ENCODE data around the gene NPTXR. TPM values are rescaled to one million over a fixed set of nuclear protein-coding genes. Genes with fewer than 3 reads are reported as not detected.

The NPTXR gene
- total and polyA plus RNA-seq, 4 donors, result 0.05 to 0.45 (median 0.16) TPM

GRCh38 chr22:38833061-38833460, 10.8 kb downstream of the NPTXR start:
- no peak for DNase-seq (ENCODE audit: low spot score)
- Histone ChIP-seq H3K4me1 (ENCODE audit: control insufficient read depth in 4 of 4, insufficient read depth in 4 of 4, low read length in 3 of 4) (no peaks in the 10 kb centered on the region), H3K27me3 (ENCODE audit: control insufficient read depth in 4 of 4, insufficient read depth in 4 of 4, low read length in 3 of 4) (no peaks in the 10 kb centered on the region), H3K9me3 (ENCODE audit: control insufficient read depth in 4 of 4, low read length in 3 of 4) (peaks cover 0 to 16% (median 4%) of the 10 kb centered on the region in 4 donors), H3K4me3 (ENCODE audit: low read depth in 1 of 3, low read length in 3 of 3) (no peak overlapping the region), H3K36me3 (ENCODE audit: control insufficient read depth in 4 of 4, insufficient read depth in 3 of 4, low read depth in 1 of 4, low read length in 3 of 4) (no peaks in the 10 kb centered on the region), H3K9ac (ENCODE audit: low read depth in 1 of 2, low read length in 2 of 2) (no peak overlapping the region), H3K27ac (ENCODE audit: low read depth in 1 of 2, low read length in 2 of 2) (no peak overlapping the region)
- 66% methylated on average over 3 of the region's 3 CpGs for WGBS
- TF ChIP-seq HNF4G (IDR thresholded peaks at IDR 0.05), result no peak
- no peak for TF ChIP-seq JUND (IDR thresholded peaks at IDR 0.05)

GRCh38 chr22:38832005-38832978, 11.5 kb downstream of the NPTXR start:
- no peak for TF ChIP-seq TAF1 (conservative IDR thresholded peaks at IDR 0.05)
- no peak for TF ChIP-seq RXRA (IDR thresholded peaks at IDR 0.05)
- no peak for TF ChIP-seq EGR1 (IDR thresholded peaks at IDR 0.05; ENCODE audit: low read depth in 2 of 2)
- TF ChIP-seq, protein P1, sequence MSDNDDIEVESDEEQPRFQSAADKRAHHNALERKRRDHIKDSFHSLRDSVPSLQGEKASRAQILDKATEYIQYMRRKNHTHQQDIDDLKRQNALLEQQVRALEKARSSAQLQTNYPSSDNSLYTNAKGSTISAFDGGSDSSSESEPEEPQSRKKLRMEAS (IDR thresholded peaks at IDR 0.05), result no peak
- no peak overlapping the region for H3K9ac ChIP-seq (ENCODE audit: low read depth in 1 of 2, low read length in 2 of 2)
- H3K9me3 ChIP-seq (ENCODE audit: control insufficient read depth in 4 of 4, low read length in 3 of 4), result peaks cover 0 to 16% (median 4%) of the 10 kb centered on the region in 4 donors
- H3K4me3 ChIP-seq (ENCODE audit: low read depth in 1 of 3, low read length in 3 of 3), result no peak overlapping the region
- DNase-seq (ENCODE audit: low spot score), result no peak
- no peaks in the 10 kb centered on the region for H3K4me1 ChIP-seq (ENCODE audit: control insufficient read depth in 4 of 4, insufficient read depth in 4 of 4, low read length in 3 of 4)
- H3K27me3 ChIP-seq (ENCODE audit: control insufficient read depth in 4 of 4, insufficient read depth in 4 of 4, low read length in 3 of 4), result no peaks in the 10 kb centered on the region
- no peak overlapping the region for H3K27ac ChIP-seq (ENCODE audit: low read depth in 1 of 2, low read length in 2 of 2)
- no peaks in the 10 kb centered on the region for H3K36me3 ChIP-seq (ENCODE audit: control insufficient read depth in 4 of 4, insufficient read depth in 3 of 4, low read depth in 1 of 4, low read length in 3 of 4)
- 81% methylated on average over 30 of the region's 30 CpGs for WGBS

DNA sequence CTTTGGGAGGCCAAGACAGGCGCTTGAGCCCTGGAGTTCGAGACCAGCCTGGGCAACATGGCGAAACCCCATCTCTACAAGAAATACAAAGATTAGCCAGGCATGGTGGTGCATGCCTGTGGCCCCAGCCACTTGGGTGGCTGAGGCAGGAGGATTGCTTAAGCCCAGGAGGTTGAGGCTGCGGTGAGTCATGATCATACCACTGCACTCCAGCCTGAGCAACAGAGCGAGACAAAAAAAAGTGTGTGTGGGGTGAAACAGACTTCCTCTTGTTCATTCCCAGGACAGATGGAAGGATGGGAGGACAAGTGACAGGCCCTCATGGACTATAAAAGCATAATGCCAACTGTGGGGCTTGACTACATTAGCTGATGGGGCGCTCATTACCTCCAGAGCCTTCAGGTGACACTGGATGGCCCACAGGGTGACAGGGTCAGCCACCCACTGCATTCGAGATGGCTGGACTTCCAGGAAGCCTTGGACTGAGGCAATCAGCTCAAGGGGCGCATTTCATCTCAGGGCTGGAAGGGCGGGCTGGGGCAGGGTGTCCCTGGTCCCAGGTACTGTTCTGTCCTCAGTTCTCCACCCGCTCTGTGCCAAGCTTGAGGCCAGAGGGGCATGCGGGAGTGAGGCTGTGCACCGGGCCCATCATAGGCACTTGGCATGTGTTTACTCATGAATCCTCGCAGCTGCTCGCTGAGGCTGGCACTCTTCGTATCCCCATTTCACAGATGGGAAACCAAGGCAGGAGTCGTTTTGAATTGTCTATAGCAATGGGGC, 12.5 kb downstream of the NPTXR start:
- no peak overlapping the region for H3K9ac ChIP-seq (ENCODE audit: low read depth in 1 of 2, low read length in 2 of 2)
- 89% methylated on average over 16 of the region's 16 CpGs for WGBS
- TF ChIP-seq, protein P2, sequence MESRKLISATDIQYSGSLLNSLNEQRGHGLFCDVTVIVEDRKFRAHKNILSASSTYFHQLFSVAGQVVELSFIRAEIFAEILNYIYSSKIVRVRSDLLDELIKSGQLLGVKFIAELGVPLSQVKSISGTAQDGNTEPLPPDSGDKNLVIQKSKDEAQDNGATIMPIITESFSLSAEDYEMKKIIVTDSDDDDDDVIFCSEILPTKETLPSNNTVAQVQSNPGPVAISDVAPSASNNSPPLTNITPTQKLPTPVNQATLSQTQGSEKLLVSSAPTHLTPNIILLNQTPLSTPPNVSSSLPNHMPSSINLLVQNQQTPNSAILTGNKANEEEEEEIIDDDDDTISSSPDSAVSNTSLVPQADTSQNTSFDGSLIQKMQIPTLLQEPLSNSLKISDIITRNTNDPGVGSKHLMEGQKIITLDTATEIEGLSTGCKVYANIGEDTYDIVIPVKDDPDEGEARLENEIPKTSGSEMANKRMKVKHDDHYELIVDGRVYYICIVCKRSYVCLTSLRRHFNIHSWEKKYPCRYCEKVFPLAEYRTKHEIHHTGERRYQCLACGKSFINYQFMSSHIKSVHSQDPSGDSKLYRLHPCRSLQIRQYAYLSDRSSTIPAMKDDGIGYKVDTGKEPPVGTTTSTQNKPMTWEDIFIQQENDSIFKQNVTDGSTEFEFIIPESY (IDR thresholded peaks at IDR 0.05), result no peak
- TF ChIP-seq RAD21 (IDR thresholded peaks at IDR 0.05) (no peak), YY1 (IDR thresholded peaks at IDR 0.05) (no peak), FOXA2 (IDR thresholded peaks at IDR 0.05) (no peak), JUND (IDR thresholded peaks at IDR 0.05) (no peak), HNF4A (conservative IDR thresholded peaks at IDR 0.05) (no peak), HNF4G (IDR thresholded peaks at IDR 0.05) (no peak), GABPA (IDR thresholded peaks at IDR 0.05 in 1 of 2, conservative IDR thresholded peaks at IDR 0.05 in 1 of 2) (no peak), TAF1 (conservative IDR thresholded peaks at IDR 0.05) (no peak)
- peaks cover 0 to 16% (median 4%) of the 10 kb centered on the region in 4 donors for H3K9me3 ChIP-seq (ENCODE audit: control insufficient read depth in 4 of 4, low read length in 3 of 4)
- H3K27me3 ChIP-seq (ENCODE audit: control insufficient read depth in 4 of 4, insufficient read depth in 4 of 4, low read length in 3 of 4), result no peaks in the 10 kb centered on the region
- no peak overlapping the region for H3K27ac ChIP-seq (ENCODE audit: low read depth in 1 of 2, low read length in 2 of 2)
- H3K4me3 ChIP-seq (ENCODE audit: low read depth in 1 of 3, low read length in 3 of 3), result no peak overlapping the region
- no peaks in the 10 kb centered on the region for H3K36me3 ChIP-seq (ENCODE audit: control insufficient read depth in 4 of 4, insufficient read depth in 3 of 4, low read depth in 1 of 4, low read length in 3 of 4)
- H3K4me1 ChIP-seq (ENCODE audit: control insufficient read depth in 4 of 4, insufficient read depth in 4 of 4, low read length in 3 of 4), result no peaks in the 10 kb centered on the region
- no peak for DNase-seq (ENCODE audit: low spot score)

Measured in liver (tissue), 9 donors.